HepG2 (cell line): ENCODE data around the gene SPATA32. TPM values are rescaled to one million over a fixed set of nuclear protein-coding genes. Genes with fewer than 3 reads are reported as not detected.

Source experiments
- ATRX ChIP-seq: sonication (generic); formaldehyde crosslinking; IDR thresholded peaks from 2 replicates; pipeline ENCODE4 v1.4.0; 2020; ENCODE audit warnings: missing genetic modification reagents, borderline replicate concordance
- CBFB ChIP-seq: sonication (generic); formaldehyde crosslinking; IDR thresholded peaks from 2 replicates; pipeline ENCODE4 v1.4.0; 2020; ENCODE audit warnings: missing genetic modification reagents
- DMAP1 ChIP-seq: IDR thresholded peaks from 2 replicates; pipeline ENCODE4 v1.6.1; 2016
- FIP1L1 ChIP-seq: fragments of 200-400 bp; formaldehyde crosslinking; IDR thresholded peaks from 2 replicates; pipeline ENCODE4 v1.6.1; 2018; ENCODE audit warnings: low read depth, mild to moderate bottlenecking, low read length, moderate library complexity, borderline replicate concordance; ENCODE audit not compliant: insufficient read depth
- HNF4G ChIP-seq, 2 experiments: sonication (generic) in 1 of 2; formaldehyde crosslinking in 1 of 2; IDR thresholded peaks; 2 replicates each; pipeline versions ENCODE4 v1.4.0 to v1.6.1; 2011 to 2020; ENCODE audit warnings: borderline replicate concordance in 2 of 2, low read depth in 2 of 2, mild to moderate bottlenecking in 2 of 2, low read length in 1 of 2, missing genetic modification reagents in 1 of 2, moderate library complexity in 1 of 2
- MAF1 ChIP-seq: sonication (generic); formaldehyde crosslinking; IDR thresholded peaks from 2 replicates; pipeline ENCODE4 v1.5.0; 2020; ENCODE audit warnings: missing genetic modification reagents, borderline replicate concordance
- MED1 ChIP-seq: sonication (generic); formaldehyde crosslinking; IDR thresholded peaks from 2 replicates; pipeline ENCODE4 v1.4.0; 2020; ENCODE audit warnings: missing genetic modification reagents
- NONO ChIP-seq, 2 experiments: fragments of 450-650 bp in 1 of 2; sonication (generic) in 1 of 2; formaldehyde crosslinking in 1 of 2; IDR thresholded peaks in 1 of 2; conservative IDR thresholded peaks in 1 of 2; 2 replicates each; pipeline versions ENCODE4 v1.6.1 to v1.8.0; 2017 to 2022; ENCODE audit warnings: mild to moderate bottlenecking in 1 of 2, missing genetic modification reagents in 1 of 2, moderate library complexity in 1 of 2
- PHF21A ChIP-seq: sonication (generic); formaldehyde crosslinking; IDR thresholded peaks from 2 replicates; pipeline ENCODE4 v1.5.0; 2020; ENCODE audit warnings: mild to moderate bottlenecking, missing genetic modification reagents
- POGK ChIP-seq: sonication (generic); formaldehyde crosslinking; conservative IDR thresholded peaks from 2 replicates; pipeline ENCODE4 v1.8.0; 2022; ENCODE audit warnings: mild to moderate bottlenecking, moderate library complexity, missing genetic modification reagents
- PRPF4 ChIP-seq: fragments of 200-400 bp; formaldehyde crosslinking; IDR thresholded peaks from 2 replicates; pipeline ENCODE4 v1.6.1; 2016; ENCODE audit warnings: low read length, low read depth; ENCODE audit not compliant: poor library complexity, severe bottlenecking
- RFX1 ChIP-seq: fragments of 450-650 bp; IDR thresholded peaks from 2 replicates; pipeline ENCODE4 v1.6.1; 2017
- TERF1 ChIP-seq: sonication (generic); formaldehyde crosslinking; IDR thresholded peaks from 2 replicates; pipeline ENCODE4 v1.8.0; 2022; ENCODE audit warnings: mild to moderate bottlenecking, missing genetic modification reagents, moderate library complexity
- WIZ ChIP-seq: sonication (generic); formaldehyde crosslinking; IDR thresholded peaks from 2 replicates; pipeline ENCODE4 v1.5.1; 2020; ENCODE audit warnings: mild to moderate bottlenecking, missing genetic modification reagents
- ZNF549 ChIP-seq: sonication (generic); formaldehyde crosslinking; IDR thresholded peaks from 2 replicates; pipeline ENCODE4 v1.5.0; 2020; ENCODE audit warnings: missing genetic modification reagents
- ZNF891 ChIP-seq: sonication (generic); formaldehyde crosslinking; IDR thresholded peaks from 2 replicates; pipeline ENCODE4 v1.5.0; 2020; ENCODE audit warnings: mild to moderate bottlenecking, missing genetic modification reagents
- polyA plus RNA-seq, 8 experiments: library from polyadenylated mRNA; depleted of rRNA in 3 of 8; stranded (reverse) in 7 of 8; unstranded in 1 of 8; fragments of >200 nt; fragmentation: Illumina TruSeq in 4 of 8; extraction: Trizol in 4 of 8; gene quantifications; 2 replicates each; pipeline versions ENCODE4 v1.2.1 to v1.2.3, GENCODE V29; 2011 to 2016; ENCODE audit warnings: low read depth in 4 of 8, missing spikeins in 1 of 8, mixed read lengths in 1 of 8; ENCODE audit not compliant: insufficient read depth in 1 of 8
- total RNA-seq, 5 experiments: library from RNA; depleted of rRNA; stranded (reverse); fragments of >200 nt; fragmentation: Illumina TruSeq; extraction: Trizol; gene quantifications; 2 replicates each; pipeline ENCODE4 v1.2.3, GENCODE V29; 2016; ENCODE audit warnings: low read depth in 1 of 5
- TF ChIP-seq, protein P1 (sequence below): sonication (generic); formaldehyde crosslinking; IDR thresholded peaks from 2 replicates; pipeline ENCODE4 v1.4.0; 2020; ENCODE audit warnings: missing genetic modification reagents
- TF ChIP-seq, protein P2 (sequence below): fragments of 450-650 bp; IDR thresholded peaks from 2 replicates; pipeline ENCODE4 v1.6.1; 2017

The SPATA32 gene
- total and polyA plus RNA-seq, 2 of the 13 experiments (the other 11 are each of a cell fraction or from before 2014, with no cell fraction given) = not detected

DNA sequence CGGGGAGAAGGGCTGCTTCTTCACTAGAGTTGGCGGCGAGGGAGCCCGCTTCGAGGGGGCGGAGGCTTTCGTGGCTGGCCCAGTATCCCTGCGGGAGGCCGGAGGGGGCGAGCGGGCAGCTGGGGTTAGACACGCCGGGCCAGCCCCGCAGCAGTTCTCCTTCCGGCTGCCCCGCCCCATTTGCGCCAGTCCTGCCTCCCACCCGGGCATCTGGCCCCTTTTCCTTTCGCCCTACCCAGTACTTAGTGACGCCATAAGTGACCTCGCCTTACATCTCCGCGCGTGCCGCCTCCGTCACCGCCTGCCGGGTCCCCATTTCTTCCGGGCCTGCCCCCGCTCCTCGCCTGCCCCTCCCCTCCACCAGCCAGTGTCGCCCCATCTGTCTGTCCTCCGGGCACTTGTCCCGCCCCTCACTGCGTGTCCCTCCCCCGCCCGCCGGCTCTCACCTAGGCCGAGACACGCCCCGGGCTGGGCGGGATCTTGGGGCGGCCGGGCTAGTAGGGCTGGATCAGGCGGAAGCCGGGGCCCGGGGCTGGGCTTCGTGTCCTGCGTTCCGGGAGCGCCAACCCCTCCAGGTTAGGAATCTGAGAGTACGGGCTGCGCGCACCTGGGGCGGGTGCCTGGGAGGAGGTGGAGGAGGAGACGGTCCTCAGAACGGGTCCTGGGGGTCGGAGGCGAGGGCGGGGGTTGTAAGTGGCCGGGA, 14.3 kb downstream of the SPATA32 start (continued):
- TF ChIP-seq, protein P1, sequence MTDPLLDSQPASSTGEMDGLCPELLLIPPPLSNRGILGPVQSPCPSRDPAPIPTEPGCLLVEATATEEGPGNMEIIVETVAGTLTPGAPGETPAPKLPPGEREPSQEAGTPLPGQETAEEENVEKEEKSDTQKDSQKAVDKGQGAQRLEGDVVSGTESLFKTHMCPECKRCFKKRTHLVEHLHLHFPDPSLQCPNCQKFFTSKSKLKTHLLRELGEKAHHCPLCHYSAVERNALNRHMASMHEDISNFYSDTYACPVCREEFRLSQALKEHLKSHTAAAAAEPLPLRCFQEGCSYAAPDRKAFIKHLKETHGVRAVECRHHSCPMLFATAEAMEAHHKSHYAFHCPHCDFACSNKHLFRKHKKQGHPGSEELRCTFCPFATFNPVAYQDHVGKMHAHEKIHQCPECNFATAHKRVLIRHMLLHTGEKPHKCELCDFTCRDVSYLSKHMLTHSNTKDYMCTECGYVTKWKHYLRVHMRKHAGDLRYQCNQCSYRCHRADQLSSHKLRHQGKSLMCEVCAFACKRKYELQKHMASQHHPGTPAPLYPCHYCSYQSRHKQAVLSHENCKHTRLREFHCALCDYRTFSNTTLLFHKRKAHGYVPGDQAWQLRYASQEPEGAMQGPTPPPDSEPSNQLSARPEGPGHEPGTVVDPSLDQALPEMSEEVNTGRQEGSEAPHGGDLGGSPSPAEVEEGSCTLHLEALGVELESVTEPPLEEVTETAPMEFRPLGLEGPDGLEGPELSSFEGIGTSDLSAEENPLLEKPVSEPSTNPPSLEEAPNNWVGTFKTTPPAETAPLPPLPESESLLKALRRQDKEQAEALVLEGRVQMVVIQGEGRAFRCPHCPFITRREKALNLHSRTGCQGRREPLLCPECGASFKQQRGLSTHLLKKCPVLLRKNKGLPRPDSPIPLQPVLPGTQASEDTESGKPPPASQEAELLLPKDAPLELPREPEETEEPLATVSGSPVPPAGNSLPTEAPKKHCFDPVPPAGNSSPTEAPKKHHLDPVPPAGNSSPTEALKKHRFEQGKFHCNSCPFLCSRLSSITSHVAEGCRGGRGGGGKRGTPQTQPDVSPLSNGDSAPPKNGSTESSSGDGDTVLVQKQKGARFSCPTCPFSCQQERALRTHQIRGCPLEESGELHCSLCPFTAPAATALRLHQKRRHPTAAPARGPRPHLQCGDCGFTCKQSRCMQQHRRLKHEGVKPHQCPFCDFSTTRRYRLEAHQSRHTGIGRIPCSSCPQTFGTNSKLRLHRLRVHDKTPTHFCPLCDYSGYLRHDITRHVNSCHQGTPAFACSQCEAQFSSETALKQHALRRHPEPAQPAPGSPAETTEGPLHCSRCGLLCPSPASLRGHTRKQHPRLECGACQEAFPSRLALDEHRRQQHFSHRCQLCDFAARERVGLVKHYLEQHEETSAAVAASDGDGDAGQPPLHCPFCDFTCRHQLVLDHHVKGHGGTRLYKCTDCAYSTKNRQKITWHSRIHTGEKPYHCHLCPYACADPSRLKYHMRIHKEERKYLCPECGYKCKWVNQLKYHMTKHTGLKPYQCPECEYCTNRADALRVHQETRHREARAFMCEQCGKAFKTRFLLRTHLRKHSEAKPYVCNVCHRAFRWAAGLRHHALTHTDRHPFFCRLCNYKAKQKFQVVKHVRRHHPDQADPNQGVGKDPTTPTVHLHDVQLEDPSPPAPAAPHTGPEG = no peak; the same call in 1 of the 2 replicates
- TF ChIP-seq PRPF4 (no peak), ZNF549 (CRISPR knock-in tag) (no peak), DMAP1 (CRISPR knock-in tag) (0 out of 2 replicates have a peak, but pooled peaks have one; percentile 31), TERF1 (CRISPR knock-in tag) (no peak), ZNF891 (0 out of 2 replicates have a peak, but pooled peaks have one; percentile 13), MED1 (CRISPR knock-in tag) (0 out of 2 replicates have a peak, but pooled peaks have one; percentile 40), WIZ (CRISPR knock-in tag) (no peak), PHF21A (CRISPR knock-in tag) (peak; percentile 75), NONO (IDR thresholded peaks at IDR 0.05) (no peak), NONO (CRISPR knock-in tag; conservative IDR thresholded peaks at IDR 0.05) (no peak; the same call in 1 of the 2 replicates), POGK (CRISPR knock-in tag) (0 out of 2 replicates have a peak, but pooled peaks have one; percentile 67), ATRX (CRISPR knock-in tag) (no peak), CBFB (CRISPR knock-in tag) (no peak; the same call in 1 of the 2 replicates), MAF1 (CRISPR knock-in tag) (no peak), FIP1L1 (no peak), HNF4G (IDR thresholded peaks at IDR 0.05; ENCODE audit: borderline replicate concordance, low read depth, low read length) (no peak), HNF4G (CRISPR knock-in tag; IDR thresholded peaks at IDR 0.05; ENCODE audit: borderline replicate concordance, low read depth) (no peak), RFX1 (no peak)
- TF ChIP-seq, protein P2, sequence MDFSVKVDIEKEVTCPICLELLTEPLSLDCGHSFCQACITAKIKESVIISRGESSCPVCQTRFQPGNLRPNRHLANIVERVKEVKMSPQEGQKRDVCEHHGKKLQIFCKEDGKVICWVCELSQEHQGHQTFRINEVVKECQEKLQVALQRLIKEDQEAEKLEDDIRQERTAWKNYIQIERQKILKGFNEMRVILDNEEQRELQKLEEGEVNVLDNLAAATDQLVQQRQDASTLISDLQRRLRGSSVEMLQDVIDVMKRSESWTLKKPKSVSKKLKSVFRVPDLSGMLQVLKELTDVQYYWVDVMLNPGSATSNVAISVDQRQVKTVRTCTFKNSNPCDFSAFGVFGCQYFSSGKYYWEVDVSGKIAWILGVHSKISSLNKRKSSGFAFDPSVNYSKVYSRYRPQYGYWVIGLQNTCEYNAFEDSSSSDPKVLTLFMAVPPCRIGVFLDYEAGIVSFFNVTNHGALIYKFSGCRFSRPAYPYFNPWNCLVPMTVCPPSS = no peak
